T-cell (primary cell): ENCODE data around the gene RBM33. TPM values are rescaled to one million over a fixed set of nuclear protein-coding genes. Genes with fewer than 3 reads are reported as not detected.

Experiments
- ATAC-seq, 4 experiments: fragments of 200-7000 bp in 3 of 4; fragments of 150-1000 bp in 1 of 4; cut with Tn5 transposase; replicated peaks in 1 of 4; 1 replicate in 3 of 4; 2 replicates in 1 of 4; pipeline ENCODE4 v1.10.0; 2021; ENCODE audit warnings: moderate library complexity in 3 of 4, mild to moderate bottlenecking in 2 of 4, moderate number of reproducible peaks in 1 of 4
- CTCF ChIA-PET, 2 donors: fragments of 300-600 bp; sonication (Branson Sonifier 250); formaldehyde crosslinking; loops; one replicate each; lab custom pipeline; 2022; ENCODE audit warnings: antibody characterized with exemption in 2 of 2; lab: Charles Lee
- POLR2A ChIA-PET, 2 donors: fragments of 300-600 bp; sonication (Branson Sonifier 250); formaldehyde crosslinking; loops; one replicate each; lab custom pipeline; 2022; ENCODE audit warnings: antibody characterized with exemption in 2 of 2; lab: Charles Lee
- DNase-seq, 35 experiments: peaks; one replicate each; pipeline versions ENCODE4 v3.0.0 to v3.0.0-alpha.2; 2013 to 2023
- H3K27ac ChIP-seq: one replicate; pipeline ENCODE4 v1.5.1; 2013; ENCODE audit warnings: low read length
- H3K27me3 ChIP-seq, 2 experiments: replicated peaks in 1 of 2; 1 replicate in 1 of 2; 2 replicates in 1 of 2; pipeline versions ENCODE4 v1.6.1 to v1.7.0; 2013; ENCODE audit warnings: low read length in 1 of 2, mixed read lengths in 1 of 2; ENCODE audit not compliant: control insufficient read depth in 2 of 2, insufficient read depth in 2 of 2; ENCODE audit errors: extremely low read depth in 1 of 2
- H3K36me3 ChIP-seq, 2 donors: 1 replicate in 1 of 2; 2 replicates in 1 of 2; pipeline versions ENCODE4 v1.6.1 to v1.7.0; 2013; ENCODE audit warnings: low read length in 1 of 2; ENCODE audit not compliant: control insufficient read depth in 2 of 2, insufficient read depth in 1 of 2; ENCODE audit errors: extremely low read depth in 1 of 2
- H3K4me1 ChIP-seq, 2 experiments: 1 replicate in 1 of 2; 2 replicates in 1 of 2; pipeline versions ENCODE4 v1.6.1 to v1.7.0; 2013; ENCODE audit warnings: low read length in 2 of 2, mixed read lengths in 1 of 2; ENCODE audit not compliant: insufficient read depth in 2 of 2, control insufficient read depth in 1 of 2; ENCODE audit errors: extremely low read depth in 1 of 2
- H3K4me3 ChIP-seq, 2 donors: 1 replicate in 1 of 2; 2 replicates in 1 of 2; pipeline versions ENCODE4 v1.5.1 to v1.7.0; 2013; ENCODE audit warnings: mild to moderate bottlenecking in 2 of 2, low read length in 1 of 2, moderate library complexity in 1 of 2; ENCODE audit not compliant: control insufficient read depth in 1 of 2; ENCODE audit errors: extremely low read depth in 1 of 2
- H3K9me3 ChIP-seq: 2 replicates; pipeline ENCODE4 v1.7.0; 2013
- H3K27ac Mint-ChIP-seq, 2 donors: one replicate each; pipeline ENCODE4 v1.8.0; 2020 to 2021; ENCODE audit warnings: mild to moderate bottlenecking in 2 of 2, mixed read lengths in 2 of 2
- H3K27me3 Mint-ChIP-seq, 2 donors: one replicate each; pipeline ENCODE4 v1.8.0; 2021 to 2022; ENCODE audit warnings: mixed read lengths in 2 of 2
- H3K36me3 Mint-ChIP-seq: one replicate; pipeline ENCODE4 v1.8.0; 2021; ENCODE audit warnings: mixed read lengths
- H3K4me1 Mint-ChIP-seq, 3 donors: one replicate each; pipeline ENCODE4 v1.8.0; 2020 to 2022; ENCODE audit warnings: mixed read lengths in 3 of 3, mild to moderate bottlenecking in 1 of 3
- H3K4me3 Mint-ChIP-seq, 3 donors: one replicate each; pipeline ENCODE4 v1.8.0; 2020 to 2022; ENCODE audit warnings: mild to moderate bottlenecking in 3 of 3, mixed read lengths in 3 of 3, moderate library complexity in 3 of 3
- H3K9me3 Mint-ChIP-seq, 3 donors: one replicate each; pipeline ENCODE4 v1.8.0; 2020 to 2022; ENCODE audit warnings: mixed read lengths in 3 of 3
- WGBS: methylation state at CpG from one replicate; pipeline ENCODE4 v1.1.5; 2013; ENCODE audit warnings: missing lambda C conversion rate; ENCODE audit not compliant: insufficient coverage; 5-methylcytosine and 5-hydroxymethylcytosine counted together
- total RNA-seq, 35 experiments: library from RNA in 6 of 35; stranded (reverse) in 6 of 35; fragments of 120-200 nt in 1 of 35; gene quantifications; one replicate each; pipeline versions ENCODE4 v1.2.1 to v1.2.4 and lab custom pipeline; 2013 to 2026

RBM33 gene
- total RNA-seq, 5 donors from 2014 or later (not counting 1 experiment from before 2014, with no cell fraction given) = 157 to 180 (median 170) TPM

- peaks cover 12 to 24% of the 10 kb centered on the region in 2 experiments for H3K4me1 ChIP-seq
- WGBS = 83% methylated on average over 1 of the region's 2 CpGs
- H3K4me3 Mint-ChIP-seq = peak overlapping the region in 2 of 3 donors; percentile 2 to 56
Measured at GRCh38 chr7:155653803-155654202, 9.3 kb downstream of the RBM33 start.

GRCh38 chr7:155656891-155657290, 12.4 kb downstream of the RBM33 start:
- H3K27ac Mint-ChIP-seq = no peak overlapping the region
- no peak overlapping the region for H3K4me3 ChIP-seq
- H3K36me3 Mint-ChIP-seq = peaks cover 31% of the 10 kb centered on the region
- no CpG with 5 or more reads among the region's 7 CpGs for WGBS
- no peak for DNase-seq
- POLR2A ChIA-PET = no interaction called here
- H3K27ac ChIP-seq = no peak overlapping the region
- peaks cover 7 to 24% of the 10 kb centered on the region in 2 experiments for H3K4me1 ChIP-seq
- H3K4me3 Mint-ChIP-seq = peak overlapping the region in 1 of 3 donors; percentile 16
- no peak for ATAC-seq
- no peaks in the 10 kb centered on the region for H3K27me3 ChIP-seq
- H3K4me1 Mint-ChIP-seq = peaks cover 83 to 96% (median 84%) of the 10 kb centered on the region in 3 donors
- CTCF ChIA-PET = no interaction called here
- no peaks in the 10 kb centered on the region for H3K9me3 ChIP-seq
- H3K27me3 Mint-ChIP-seq = no peaks in the 10 kb centered on the region
- peaks cover 0 to 4% of the 10 kb centered on the region in 2 donors for H3K36me3 ChIP-seq
- H3K9me3 Mint-ChIP-seq = peaks cover 0 to 6% (median 5%) of the 10 kb centered on the region in 3 donors

More at GRCh38 chr7:155653803-155654202, 9.3 kb downstream of the RBM33 start:
- peaks cover 30% of the 10 kb centered on the region for H3K36me3 Mint-ChIP-seq
- DNase-seq (no peak), ATAC-seq (no peak)
- no peaks in the 10 kb centered on the region for H3K27me3 Mint-ChIP-seq
- H3K27me3 ChIP-seq = no peaks in the 10 kb centered on the region
- POLR2A ChIA-PET = no interaction called here
- no peak overlapping the region for H3K4me3 ChIP-seq
- CTCF ChIA-PET = no interaction called here
- peaks cover under 1% of the 10 kb centered on the region for H3K9me3 ChIP-seq
- H3K36me3 ChIP-seq = peaks cover 0 to 3% of the 10 kb centered on the region in 2 donors
- peaks cover 89 to 98% (median 90%) of the 10 kb centered on the region in 3 donors for H3K4me1 Mint-ChIP-seq
- H3K27ac ChIP-seq = no peak overlapping the region
- peaks cover 0 to 9% (median 3%) of the 10 kb centered on the region in 3 donors for H3K9me3 Mint-ChIP-seq
- no peak overlapping the region for H3K27ac Mint-ChIP-seq

- Mint-ChIP-seq H3K4me3 (no peak overlapping the region), H3K27ac (peak overlapping the region in 1 of 2 donors; percentile 23), H3K27me3 (no peaks in the 10 kb centered on the region), H3K9me3 (peaks cover 0 to 6% (median 5%) of the 10 kb centered on the region in 3 donors), H3K4me1 (peaks cover 81 to 92% (median 82%) of the 10 kb centered on the region in 3 donors), H3K36me3 (peaks cover 28% of the 10 kb centered on the region)
- ChIA-PET POLR2A (no interaction called here), CTCF (interaction anchor here (0.6 to 0.9 kb wide), 2 partner anchors 61 to 1645 kb away, joined by 3 to 4 read pairs; no protein-coding TSS in a partner anchor)
- Histone ChIP-seq H3K27ac (no peak overlapping the region), H3K9me3 (no peaks in the 10 kb centered on the region), H3K4me1 (peaks cover 4 to 40% of the 10 kb centered on the region in 2 experiments), H3K4me3 (no peak overlapping the region), H3K36me3 (peaks cover 4 to 5% of the 10 kb centered on the region in 2 donors), H3K27me3 (no peaks in the 10 kb centered on the region)
- whole genome bisulfite sequencing = no CpG with 5 or more reads among the region's 5 CpGs
- DNase-seq = no peak
- ATAC-seq = no peak
Measured at GRCh38 chr7:155660059-155660757, 15.7 kb downstream of the RBM33 start.

- peaks cover 82 to 93% (median 82%) of the 10 kb centered on the region in 3 donors for H3K4me1 Mint-ChIP-seq
- Histone ChIP-seq H3K27ac (no peak overlapping the region), H3K4me1 (peaks cover 2 to 41% of the 10 kb centered on the region in 2 experiments), H3K9me3 (no peaks in the 10 kb centered on the region), H3K36me3 (peaks cover 4 to 10% of the 10 kb centered on the region in 2 donors), H3K27me3 (no peaks in the 10 kb centered on the region), H3K4me3 (no peak overlapping the region)
- peaks cover 0 to 6% (median 5%) of the 10 kb centered on the region in 3 donors for H3K9me3 Mint-ChIP-seq
- POLR2A ChIA-PET = no interaction called here
- DNase-seq = no peak
- H3K27ac Mint-ChIP-seq = no peak overlapping the region
- no peak for ATAC-seq
- WGBS = no CpG with 5 or more reads among the region's 1 CpG
- H3K27me3 Mint-ChIP-seq = no peaks in the 10 kb centered on the region
- peaks cover 34% of the 10 kb centered on the region for H3K36me3 Mint-ChIP-seq
- H3K4me3 Mint-ChIP-seq = no peak overlapping the region
- CTCF ChIA-PET = no interaction called here
Measured at GRCh38 chr7:155660758-155661093, 16.3 kb downstream of the RBM33 start.

- WGBS = 60% methylated on average over 1 of the region's 5 CpGs
- DNase-seq (no peak), ATAC-seq (no peak)
- H3K4me1 ChIP-seq = peaks cover 5 to 36% of the 10 kb centered on the region in 2 experiments
- peaks cover 0 to 6% (median 5%) of the 10 kb centered on the region in 3 donors for H3K9me3 Mint-ChIP-seq
- H3K4me1 Mint-ChIP-seq = peaks cover 82 to 93% (median 84%) of the 10 kb centered on the region in 3 donors
- CTCF ChIA-PET = interaction anchor here in 1 of 2 donors (0.6 kb wide), 1 partner anchor 734 kb away, joined by 3 read pairs; no protein-coding TSS in a partner anchor
- POLR2A ChIA-PET = interaction anchor here in 1 of 2 donors (0.6 kb wide), 1 partner anchor 103 kb away, joined by 3 read pairs; no protein-coding TSS in a partner anchor
- H3K27me3 Mint-ChIP-seq = no peaks in the 10 kb centered on the region
- no peaks in the 10 kb centered on the region for H3K9me3 ChIP-seq
- no peak overlapping the region for H3K4me3 ChIP-seq
- peaks cover 4 to 16% of the 10 kb centered on the region in 2 donors for H3K36me3 ChIP-seq
- no peak overlapping the region for H3K27ac ChIP-seq
- H3K27ac Mint-ChIP-seq = peak overlapping the region in 1 of 2 donors; percentile 31
- peak overlapping the region in 2 of 3 donors; percentile 21 to 46 for H3K4me3 Mint-ChIP-seq
- peaks cover 36% of the 10 kb centered on the region for H3K36me3 Mint-ChIP-seq
- H3K27me3 ChIP-seq = no peaks in the 10 kb centered on the region
Measured at GRCh38 chr7:155662343-155663043, 18.0 kb downstream of the RBM33 start.

- H3K36me3 ChIP-seq = peaks cover 4 to 21% of the 10 kb centered on the region in 2 donors
- no peak for ATAC-seq
- H3K27ac ChIP-seq = no peak overlapping the region
- no CpG with 5 or more reads among the region's 4 CpGs for WGBS
- H3K4me1 ChIP-seq = peaks cover 5 to 35% of the 10 kb centered on the region in 2 experiments
- Mint-ChIP-seq H3K9me3 (peaks cover 0 to 6% (median 5%) of the 10 kb centered on the region in 3 donors), H3K27me3 (no peaks in the 10 kb centered on the region), H3K4me3 (no peak overlapping the region), H3K4me1 (peaks cover 82 to 93% (median 86%) of the 10 kb centered on the region in 3 donors), H3K27ac (no peak overlapping the region), H3K36me3 (peaks cover 42% of the 10 kb centered on the region)
- no peaks in the 10 kb centered on the region for H3K9me3 ChIP-seq
- H3K4me3 ChIP-seq = no peak overlapping the region
- DNase-seq = no peak
- POLR2A ChIA-PET = interaction anchor here (0.7 to 1.0 kb wide), 2 partner anchors 15 to 29 kb away, joined by 3 read pairs; no protein-coding TSS in a partner anchor
- CTCF ChIA-PET = no interaction called here
- no peaks in the 10 kb centered on the region for H3K27me3 ChIP-seq
Measured at GRCh38 chr7:155663937-155664336, 19.5 kb downstream of the RBM33 start.
